Smooth muscle cell (in vitro differentiated cells): ENCODE measurements around the gene CPA3. TPM values are rescaled to one million over a fixed set of nuclear protein-coding genes. Genes with fewer than 3 reads are reported as not detected.
A peak's percentile ranks its signal among the peaks of the same experiment; 100 is the strongest.

Experiments
- DNase-seq: peaks from one replicate; lab custom pipeline; 2025; ENCODE audit not compliant: unreplicated experiment; lab: John Stamatoyannopoulos, UW
- H2AFZ ChIP-seq: fragments of 200-600 bp; sonication (generic); 2 replicates; pipeline ENCODE4 v1.6.0; 2016; ENCODE audit warnings: antibody characterized with exemption, low read depth, mild to moderate bottlenecking
- H3F3A ChIP-seq: fragments of 200-600 bp; sonication (generic); 2 replicates; pipeline ENCODE4 v1.6.0; 2017; ENCODE audit warnings: antibody characterized with exemption, low read depth
- H3K27ac ChIP-seq: fragments of 200-600 bp; sonication (generic); 2 replicates; pipeline ENCODE4 v1.5.1; 2016; ENCODE audit warnings: low read depth, mild to moderate bottlenecking
- H3K27me3 ChIP-seq: fragments of 200-600 bp; sonication (generic); 2 replicates; pipeline ENCODE4 v1.6.1; 2016; ENCODE audit warnings: low read depth, mild to moderate bottlenecking
- H3K36me3 ChIP-seq: fragments of 200-600 bp; sonication (generic); 2 replicates; pipeline ENCODE4 v1.5.1; 2016; ENCODE audit warnings: low read depth
- H3K4me1 ChIP-seq: fragments of 200-600 bp; sonication (generic); 2 replicates; pipeline ENCODE4 v1.5.1; 2016; ENCODE audit warnings: low read depth
- H3K4me2 ChIP-seq: fragments of 200-600 bp; sonication (generic); 2 replicates; pipeline ENCODE4 v1.6.0; 2016; ENCODE audit warnings: mild to moderate bottlenecking
- H3K4me3 ChIP-seq: fragments of 200-600 bp; sonication (generic); 2 replicates; pipeline ENCODE4 v1.5.1; 2016; ENCODE audit warnings: mild to moderate bottlenecking
- H3K79me2 ChIP-seq: fragments of 200-600 bp; sonication (generic); 2 replicates; pipeline ENCODE4 v1.6.0; 2016; ENCODE audit warnings: low read depth, mild to moderate bottlenecking
- H3K9ac ChIP-seq: fragments of 200-600 bp; sonication (generic); 2 replicates; pipeline ENCODE4 v1.6.0; 2016; ENCODE audit warnings: low read depth
- H3K9me3 ChIP-seq: fragments of 200-600 bp; sonication (generic); replicated peaks from 2 replicates; pipeline ENCODE4 v1.5.1; 2016; ENCODE audit warnings: low read depth
- H4K20me1 ChIP-seq: fragments of 200-600 bp; sonication (generic); 2 replicates; pipeline ENCODE4 v1.6.0; 2016; ENCODE audit warnings: low read depth
- WGBS: methylation state at CpG from one replicate; pipeline ENCODE4 v1.1.7; 2016; ENCODE audit warnings: low lambda C conversion rate; 5-methylcytosine and 5-hydroxymethylcytosine counted together
- polyA plus RNA-seq: library from polyadenylated mRNA; unstranded; fragments of >200 nt; fragmentation: Nextera tagmentation; extraction: Ambion mirVana; gene quantifications from 2 replicates; pipeline ENCODE4 v1.2.1, GENCODE V29; 2016
- total RNA-seq: library from RNA; depleted of rRNA; stranded (reverse); fragments of >200 nt; gene quantifications from 2 replicates; pipeline ENCODE4 v1.2.3, GENCODE V29; 2014
- TF ChIP-seq, protein P1 (sequence below): fragments of 200-600 bp; sonication (generic); IDR thresholded peaks from 2 replicates; pipeline ENCODE4 v1.5.1; 2017; ENCODE audit warnings: borderline replicate concordance, mild to moderate bottlenecking, antibody characterized with exemption; ENCODE audit not compliant: insufficient read depth, poor library complexity, severe bottlenecking

The CPA3 gene
- total and polyA plus RNA-seq, 2 experiments from 2014 or later: not detected

- Histone ChIP-seq H3K9me3 (no peaks in the 10 kb centered on the region), H3F3A (no peaks in the 10 kb centered on the region), H2AFZ (no peak overlapping the region), H3K9ac (no peak overlapping the region), H3K4me1 (no peaks in the 10 kb centered on the region), H3K4me3 (no peak overlapping the region), H3K36me3 (no peaks in the 10 kb centered on the region), H4K20me1 (no peaks in the 10 kb centered on the region), H3K4me2 (no peak overlapping the region), H3K27me3 (no peaks in the 10 kb centered on the region), H3K27ac (no peak overlapping the region), H3K79me2 (no peaks in the 10 kb centered on the region)
- TF ChIP-seq, protein P1, sequence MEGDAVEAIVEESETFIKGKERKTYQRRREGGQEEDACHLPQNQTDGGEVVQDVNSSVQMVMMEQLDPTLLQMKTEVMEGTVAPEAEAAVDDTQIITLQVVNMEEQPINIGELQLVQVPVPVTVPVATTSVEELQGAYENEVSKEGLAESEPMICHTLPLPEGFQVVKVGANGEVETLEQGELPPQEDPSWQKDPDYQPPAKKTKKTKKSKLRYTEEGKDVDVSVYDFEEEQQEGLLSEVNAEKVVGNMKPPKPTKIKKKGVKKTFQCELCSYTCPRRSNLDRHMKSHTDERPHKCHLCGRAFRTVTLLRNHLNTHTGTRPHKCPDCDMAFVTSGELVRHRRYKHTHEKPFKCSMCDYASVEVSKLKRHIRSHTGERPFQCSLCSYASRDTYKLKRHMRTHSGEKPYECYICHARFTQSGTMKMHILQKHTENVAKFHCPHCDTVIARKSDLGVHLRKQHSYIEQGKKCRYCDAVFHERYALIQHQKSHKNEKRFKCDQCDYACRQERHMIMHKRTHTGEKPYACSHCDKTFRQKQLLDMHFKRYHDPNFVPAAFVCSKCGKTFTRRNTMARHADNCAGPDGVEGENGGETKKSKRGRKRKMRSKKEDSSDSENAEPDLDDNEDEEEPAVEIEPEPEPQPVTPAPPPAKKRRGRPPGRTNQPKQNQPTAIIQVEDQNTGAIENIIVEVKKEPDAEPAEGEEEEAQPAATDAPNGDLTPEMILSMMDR: no peak
- no peak for DNase-seq
These were observed 11.0 kb upstream of the CPA3 start for GRCh38 chr3:148854061-148854460.

- no peak overlapping the region for H2AFZ ChIP-seq
- no peak overlapping the region for H3K4me2 ChIP-seq
- H3K9ac ChIP-seq: no peak overlapping the region
- no peaks in the 10 kb centered on the region for H4K20me1 ChIP-seq
- 97% methylated on average over 3 of the region's 3 CpGs for WGBS
- no peak overlapping the region for H3K27ac ChIP-seq
- no peak for DNase-seq
- H3K79me2 ChIP-seq: no peaks in the 10 kb centered on the region
- H3F3A ChIP-seq: no peaks in the 10 kb centered on the region
- no peaks in the 10 kb centered on the region for H3K9me3 ChIP-seq
- no peak overlapping the region for H3K4me3 ChIP-seq
- H3K36me3 ChIP-seq: no peaks in the 10 kb centered on the region
- H3K27me3 ChIP-seq: no peaks in the 10 kb centered on the region
- TF ChIP-seq, protein P1: no peak
- no peaks in the 10 kb centered on the region for H3K4me1 ChIP-seq
These were observed 8.7 kb upstream of the CPA3 start for GRCh38 chr3:148856384-148856783.

DNA sequence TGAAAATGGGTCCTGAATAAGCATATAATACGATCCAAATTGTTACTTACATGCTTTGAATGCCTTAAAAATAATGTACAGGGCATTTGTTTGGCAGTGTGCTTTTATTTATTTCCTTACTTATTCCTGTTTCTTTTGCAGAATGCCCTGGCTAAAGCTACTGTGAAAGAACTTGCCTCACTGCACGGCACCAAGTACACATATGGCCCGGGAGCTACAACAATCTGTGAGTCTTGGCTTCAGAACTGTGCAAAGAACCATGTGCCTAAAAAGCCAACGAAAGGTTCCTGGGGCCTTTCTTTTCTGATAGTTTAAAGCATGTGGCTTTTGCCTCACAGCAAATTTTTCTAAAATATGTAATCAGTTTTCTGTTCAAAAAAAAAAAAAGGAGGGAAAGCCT lies 7.8 kb upstream of the CPA3 start:
- H3K27ac ChIP-seq: no peak overlapping the region
- H4K20me1 ChIP-seq: no peaks in the 10 kb centered on the region
- H3F3A ChIP-seq: no peaks in the 10 kb centered on the region
- H3K9me3 ChIP-seq: no peaks in the 10 kb centered on the region
- TF ChIP-seq, protein P1: no peak
- H3K27me3 ChIP-seq: no peaks in the 10 kb centered on the region
- no peak overlapping the region for H3K9ac ChIP-seq
- no peak for DNase-seq
- H2AFZ ChIP-seq: no peak overlapping the region
- H3K4me1 ChIP-seq: no peaks in the 10 kb centered on the region
- H3K4me3 ChIP-seq: no peak overlapping the region
- 91% methylated on average over 4 of the region's 4 CpGs for WGBS
- no peak overlapping the region for H3K4me2 ChIP-seq
- no peaks in the 10 kb centered on the region for H3K36me3 ChIP-seq
- H3K79me2 ChIP-seq: no peaks in the 10 kb centered on the region

GRCh38 chr3:148861277-148861869 lies 3.7 kb upstream of the CPA3 start:
- Histone ChIP-seq H3K9me3 (no peaks in the 10 kb centered on the region), H3K4me3 (no peak overlapping the region), H3K79me2 (no peaks in the 10 kb centered on the region), H4K20me1 (no peaks in the 10 kb centered on the region), H3K27ac (no peak overlapping the region), H3K4me1 (no peaks in the 10 kb centered on the region), H2AFZ (no peak overlapping the region), H3K36me3 (no peaks in the 10 kb centered on the region), H3K9ac (no peak overlapping the region), H3F3A (no peaks in the 10 kb centered on the region), H3K4me2 (no peak overlapping the region), H3K27me3 (peaks cover 4% of the 10 kb centered on the region)
- WGBS: 28% methylated on average over 1 of the region's 1 CpG
- TF ChIP-seq, protein P1: peak; percentile 69
- DNase-seq: no peak
